Mammary microvascular endothelial cell (primary cell): ENCODE results near the gene SIRT6. TPM values are rescaled to one million over a fixed set of nuclear protein-coding genes. Genes with fewer than 3 reads are reported as not detected.

Experiments
- total RNA-seq: library from RNA; depleted of rRNA; stranded (reverse); fragments of >200 nt; gene quantifications from 2 replicates; pipeline ENCODE4 v1.2.3, GENCODE V29; 2015

SIRT6 gene
- 25.3 and 47.4 TPM in 2 replicates for total RNA-seq

DNA sequence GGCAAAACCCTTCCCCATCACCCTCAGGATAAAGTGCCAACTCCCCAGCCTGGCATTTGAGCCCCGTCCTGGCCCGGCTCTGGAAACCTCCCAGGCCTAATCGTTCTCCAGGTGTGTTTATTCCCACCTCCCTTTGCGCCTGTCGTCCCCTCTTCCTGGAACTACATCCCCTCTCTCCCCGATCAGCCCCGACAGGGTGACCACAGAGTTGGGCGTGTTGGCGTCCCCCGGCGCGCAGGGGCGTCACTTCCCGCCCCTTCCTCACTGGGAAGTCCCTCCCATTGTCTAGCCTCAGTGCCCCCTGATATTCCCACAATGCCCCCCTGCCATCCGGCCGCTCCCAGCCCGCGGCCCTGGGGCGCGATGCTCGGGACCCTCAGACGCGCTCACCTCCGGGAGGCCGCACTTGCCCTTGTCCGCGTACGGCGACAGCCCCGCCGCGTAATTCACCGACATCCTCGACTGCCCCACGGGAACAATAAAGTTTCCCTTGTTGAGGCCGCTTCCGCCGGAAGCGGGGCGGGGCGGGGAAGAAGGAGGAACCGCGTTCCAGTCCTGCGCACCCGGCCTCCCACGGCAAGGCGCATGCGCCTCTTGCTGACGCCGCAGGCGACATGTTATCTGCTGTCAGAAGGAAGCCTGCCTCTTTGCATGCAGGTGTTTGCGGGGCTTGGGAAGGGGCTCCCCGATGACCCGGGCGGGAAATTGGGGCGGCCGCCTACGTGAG lies at the start of gene SIRT6, which contains the start of gene ANKRD24:
Gene SIRT6, minus strand, starts transcription at position 480 of the 727 bp plus-strand sequence. Its CDS starts 24 bp downstream, at position 456.
Gene ANKRD24, plus strand, starts transcription at position 606 of the 727 bp plus-strand sequence. CDS start 3,737 bp downstream, outside the sequence.

DNA sequence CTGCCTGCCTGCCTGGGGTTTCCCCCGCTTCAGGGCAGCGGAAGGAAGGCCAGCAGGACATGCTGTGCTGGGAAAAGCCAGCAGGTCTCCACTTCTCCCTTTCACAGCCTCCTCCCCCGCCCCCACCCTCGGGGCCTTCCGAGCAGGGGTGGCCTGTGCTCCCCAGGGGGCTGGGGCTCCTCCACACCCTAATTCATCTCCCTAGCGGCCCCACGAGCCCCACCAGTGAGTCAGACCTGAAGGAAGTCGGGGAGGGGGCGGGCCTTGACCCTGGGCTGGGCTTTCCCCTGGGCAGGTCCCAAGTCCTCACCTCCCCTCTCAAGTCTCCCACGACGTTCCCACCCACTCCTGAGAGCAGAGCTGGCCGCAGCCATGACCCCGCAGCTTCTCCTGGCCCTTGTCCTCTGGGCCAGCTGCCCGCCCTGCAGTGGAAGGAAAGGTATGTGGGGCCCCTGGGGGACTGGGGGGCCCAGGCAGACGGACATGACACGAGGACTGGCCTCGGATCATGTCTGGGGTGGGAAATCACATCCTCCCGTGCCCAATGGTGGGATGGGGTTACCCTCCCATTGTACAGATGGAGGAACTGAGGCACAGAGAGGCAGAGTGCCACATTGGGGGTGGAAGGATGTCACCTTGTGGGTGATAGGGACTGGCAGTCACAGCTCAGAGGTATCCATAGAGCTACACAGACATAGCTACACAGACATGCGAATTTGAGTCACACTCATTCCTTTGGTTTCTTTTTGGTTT lies 47.0 kb upstream of the SIRT6 start, which contains the start of gene EBI3:
Gene EBI3, plus strand, starts transcription at position 345 of the 753 bp plus-strand sequence. Its CDS starts 28 bp downstream, at position 373.

Other genes with a start within 250 kb of the SIRT6 start
- gene NMRK2, start 249.5 kb downstream of the SIRT6 start, total RNA-seq = not detected in 2 replicates
- gene DAPK3, start 211.5 kb downstream of the SIRT6 start, total RNA-seq = 97.1 and 115 TPM in 2 replicates
- 1,607 and 1,802 TPM in 2 replicates for gene EEF2, start 197.1 kb downstream of the SIRT6 start, total RNA-seq
- gene PIAS4, start 174.8 kb downstream of the SIRT6 start, total RNA-seq = 31.6 and 31.8 TPM in 2 replicates
- 28.0 and 33.6 TPM in 2 replicates for gene ZBTB7A, start 115.7 kb downstream of the SIRT6 start, total RNA-seq
- gene MAP2K2, start 58.4 kb downstream of the SIRT6 start, total RNA-seq = 135 and 157 TPM in 2 replicates
- not detected in 2 replicates for gene CREB3L3, start 28.9 kb downstream of the SIRT6 start, total RNA-seq
- gene ANKRD24, start 126 bp upstream of the SIRT6 start, total RNA-seq = 0.05 TPM in 1 of 2 replicates, not detected in the other
- gene EBI3, start 47.0 kb upstream of the SIRT6 start, total RNA-seq = 0.73 and 1.9 TPM in 2 replicates
- gene YJU2, start 64.5 kb upstream of the SIRT6 start, total RNA-seq = 31.0 and 31.4 TPM in 2 replicates
- not detected in 2 replicates for gene SHD, start 96.7 kb upstream of the SIRT6 start, total RNA-seq
- not detected in 2 replicates for gene TMIGD2, start 119.8 kb upstream of the SIRT6 start, total RNA-seq
- 7.9 and 9.6 TPM in 2 replicates for gene FSD1, start 122.0 kb upstream of the SIRT6 start, total RNA-seq
- gene STAP2, start 156.3 kb upstream of the SIRT6 start, total RNA-seq = 27.2 and 30.9 TPM in 2 replicates
- 2.8 and 4.5 TPM in 2 replicates for gene MPND, start 161.0 kb upstream of the SIRT6 start, total RNA-seq
- gene SH3GL1, start 218.0 kb upstream of the SIRT6 start, total RNA-seq = 104 and 115 TPM in 2 replicates
- 20.3 and 22.4 TPM in 2 replicates for gene CHAF1A, start 220.1 kb upstream of the SIRT6 start, total RNA-seq